ENCODE data around the gene SETD7.

- no peak for TF ChIP-seq EZH2 (IDR thresholded peaks at IDR 0.05; ENCODE audit: low read length, missing control alignments)
- TF ChIP-seq CTCF (conservative IDR thresholded peaks at IDR 0.05 in 1 of 2, IDR thresholded peaks at IDR 0.05 in 1 of 2; ENCODE audit: low read depth in 1 of 2, low read length in 2 of 2), result no peak
Observed at GRCh38 chr4:139533511-139533910, 22.5 kb downstream of the SETD7 start.

Data from fibroblast of lung (primary cell).